Fibroblast of lung (primary cell): ENCODE results near the gene USP53. TPM values are rescaled to one million over a fixed set of nuclear protein-coding genes. Genes with fewer than 3 reads are reported as not detected.

ENCODE experiments used
- DNase-seq, 2 donors: peaks; one replicate each; pipeline versions ENCODE4 v3.0.0 to v3.0.0-alpha.2; 2010; ENCODE audit warnings: low read depth in 2 of 2
- H2AFZ ChIP-seq: 2 replicates; pipeline ENCODE4 v1.5.1; 2012; ENCODE audit warnings: low read length, control low read depth, inconsistent platforms
- H3K27ac ChIP-seq: 2 replicates; pipeline ENCODE4 v1.5.1; 2011; ENCODE audit warnings: low read length, control low read depth; ENCODE audit not compliant: insufficient read depth
- H3K27me3 ChIP-seq: 2 replicates; pipeline ENCODE4 v1.5.1; 2011; ENCODE audit warnings: mild to moderate bottlenecking, low read length; ENCODE audit not compliant: control insufficient read depth, insufficient read depth
- H3K36me3 ChIP-seq: 2 replicates; pipeline ENCODE4 v1.5.1; 2011; ENCODE audit warnings: low read length; ENCODE audit not compliant: control insufficient read depth, insufficient read depth
- H3K4me1 ChIP-seq: 2 replicates; pipeline ENCODE4 v1.5.1; 2011; ENCODE audit warnings: low read length; ENCODE audit not compliant: control insufficient read depth, insufficient read depth; ENCODE audit errors: extremely low read depth
- H3K4me2 ChIP-seq: 2 replicates; pipeline ENCODE4 v1.5.1; 2011; ENCODE audit warnings: low read length, control low read depth; ENCODE audit not compliant: insufficient read depth; ENCODE audit errors: extremely low read depth
- H3K4me3 ChIP-seq, 4 experiments: fragments of 200-600 bp in 1 of 4; sonication (generic) in 1 of 4; replicated peaks in 1 of 4; 2 replicates each; pipeline ENCODE4 v1.5.1; 2011 to 2016; ENCODE audit warnings: low read length in 4 of 4, low read depth in 3 of 4, mild to moderate bottlenecking in 3 of 4, control low read depth in 2 of 4, inconsistent platforms in 1 of 4, mixed read lengths in 1 of 4; ENCODE audit not compliant: insufficient read depth in 1 of 4; ENCODE audit errors: control extremely low read depth in 1 of 4
- H3K79me2 ChIP-seq: 2 replicates; pipeline ENCODE4 v1.5.1; 2012; ENCODE audit warnings: mild to moderate bottlenecking, low read length, inconsistent platforms; ENCODE audit not compliant: control insufficient read depth, insufficient read depth
- H3K9ac ChIP-seq: 2 replicates; pipeline ENCODE4 v1.5.1; 2011; ENCODE audit warnings: mild to moderate bottlenecking, low read length, control low read depth; ENCODE audit not compliant: insufficient read depth
- H3K9me3 ChIP-seq: 2 replicates; pipeline ENCODE4 v1.5.1; 2012; ENCODE audit warnings: low read depth, low read length; ENCODE audit not compliant: control insufficient read depth, insufficient read depth
- H4K20me1 ChIP-seq: 2 replicates; pipeline ENCODE4 v1.5.1; 2011; ENCODE audit warnings: low read length; ENCODE audit not compliant: control insufficient read depth, insufficient read depth; ENCODE audit errors: extremely low read depth
- EZH2 ChIP-seq: IDR thresholded peaks from 2 replicates; pipeline ENCODE4 v1.5.1; 2012; ENCODE audit warnings: low read length, control low read depth, mild to moderate bottlenecking; ENCODE audit errors: missing control alignments
- polyA plus RNA-seq, 2 donors: library from polyadenylated mRNA; depleted of rRNA in 1 of 2; stranded (reverse) in 1 of 2; unstranded in 1 of 2; fragments of >200 nt; gene quantifications; 2 replicates each; pipeline ENCODE4 v1.2.1, GENCODE V29; 2011 to 2012; ENCODE audit warnings: missing spikeins in 1 of 2
- total RNA-seq: library from RNA; depleted of rRNA; stranded (reverse); fragments of >200 nt; gene quantifications from 2 replicates; pipeline ENCODE4 v1.2.1, GENCODE V29; 2014
- TF ChIP-seq, protein P1 (sequence below), 2 donors: IDR thresholded peaks in 1 of 2; conservative IDR thresholded peaks in 1 of 2; 1 replicate in 1 of 2; 2 replicates in 1 of 2; pipeline ENCODE4 v1.5.1; 2011 to 2012; ENCODE audit warnings: low read length in 2 of 2, control low read depth in 1 of 2, inconsistent platforms in 1 of 2, low read depth in 1 of 2, mild to moderate bottlenecking in 1 of 2

USP53 gene
- total and polyA plus RNA-seq, 2 donors (not counting 1 experiment from before 2014, with no cell fraction given), result 55.7 to 102 TPM

GRCh38 chr4:119304431-119304830 is 91.9 kb downstream of the USP53 start:
- TF ChIP-seq, protein P1, sequence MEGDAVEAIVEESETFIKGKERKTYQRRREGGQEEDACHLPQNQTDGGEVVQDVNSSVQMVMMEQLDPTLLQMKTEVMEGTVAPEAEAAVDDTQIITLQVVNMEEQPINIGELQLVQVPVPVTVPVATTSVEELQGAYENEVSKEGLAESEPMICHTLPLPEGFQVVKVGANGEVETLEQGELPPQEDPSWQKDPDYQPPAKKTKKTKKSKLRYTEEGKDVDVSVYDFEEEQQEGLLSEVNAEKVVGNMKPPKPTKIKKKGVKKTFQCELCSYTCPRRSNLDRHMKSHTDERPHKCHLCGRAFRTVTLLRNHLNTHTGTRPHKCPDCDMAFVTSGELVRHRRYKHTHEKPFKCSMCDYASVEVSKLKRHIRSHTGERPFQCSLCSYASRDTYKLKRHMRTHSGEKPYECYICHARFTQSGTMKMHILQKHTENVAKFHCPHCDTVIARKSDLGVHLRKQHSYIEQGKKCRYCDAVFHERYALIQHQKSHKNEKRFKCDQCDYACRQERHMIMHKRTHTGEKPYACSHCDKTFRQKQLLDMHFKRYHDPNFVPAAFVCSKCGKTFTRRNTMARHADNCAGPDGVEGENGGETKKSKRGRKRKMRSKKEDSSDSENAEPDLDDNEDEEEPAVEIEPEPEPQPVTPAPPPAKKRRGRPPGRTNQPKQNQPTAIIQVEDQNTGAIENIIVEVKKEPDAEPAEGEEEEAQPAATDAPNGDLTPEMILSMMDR (conservative IDR thresholded peaks at IDR 0.05 in 1 of 2, IDR thresholded peaks at IDR 0.05 in 1 of 2; ENCODE audit: low read depth in 1 of 2, low read length in 2 of 2), result no peak
- TF ChIP-seq EZH2, result no peak
- no peaks in the 10 kb centered on the region for H4K20me1 ChIP-seq
- no peak overlapping the region for H3K4me3 ChIP-seq

DNA sequence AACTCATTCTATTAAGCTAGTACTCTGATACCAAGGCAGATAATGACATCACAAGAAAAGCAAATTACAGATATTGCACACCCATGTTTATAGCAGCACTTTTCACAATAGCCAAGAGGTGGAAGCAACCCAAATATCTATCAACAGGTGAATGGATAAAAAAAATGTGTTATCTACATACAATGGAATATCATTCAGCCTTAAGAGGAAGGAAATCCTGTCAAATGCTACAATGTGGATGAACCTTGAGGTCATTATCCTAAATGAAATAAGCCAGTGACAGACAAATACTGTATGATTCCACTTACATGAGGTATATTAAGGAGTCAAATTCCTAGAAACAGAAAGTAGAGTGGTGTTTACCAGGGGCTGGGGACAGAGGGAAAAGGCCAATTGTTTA is 95.1 kb downstream of the USP53 start:
- no peak overlapping the region for H3K9ac ChIP-seq
- no peak overlapping the region for H2AFZ ChIP-seq
- H3K4me1 ChIP-seq, result no peaks in the 10 kb centered on the region
- no peaks in the 10 kb centered on the region for H3K9me3 ChIP-seq
- H3K27ac ChIP-seq, result no peak overlapping the region
- no peak for DNase-seq
- H3K4me3 ChIP-seq, result no peak overlapping the region
- no peaks in the 10 kb centered on the region for H4K20me1 ChIP-seq
- H3K36me3 ChIP-seq, result no peaks in the 10 kb centered on the region
- H3K4me2 ChIP-seq, result no peak overlapping the region
- TF ChIP-seq, protein P1 (conservative IDR thresholded peaks at IDR 0.05 in 1 of 2, IDR thresholded peaks at IDR 0.05 in 1 of 2; ENCODE audit: low read depth in 1 of 2, low read length in 2 of 2), result no peak
- no peak for TF ChIP-seq EZH2
- H3K27me3 ChIP-seq, result no peaks in the 10 kb centered on the region
- H3K79me2 ChIP-seq, result no peaks in the 10 kb centered on the region

More at GRCh38 chr4:119304431-119304830, 91.9 kb downstream of the USP53 start:
- Histone ChIP-seq H3K36me3 (no peaks in the 10 kb centered on the region), H2AFZ (no peak overlapping the region), H3K79me2 (peaks cover 5% of the 10 kb centered on the region), H3K9me3 (no peaks in the 10 kb centered on the region), H3K4me2 (no peak overlapping the region), H3K4me1 (peaks cover 3% of the 10 kb centered on the region), H3K9ac (no peak overlapping the region), H3K27ac (no peak overlapping the region), H3K27me3 (no peaks in the 10 kb centered on the region)
- DNase-seq, result no peak

DNA sequence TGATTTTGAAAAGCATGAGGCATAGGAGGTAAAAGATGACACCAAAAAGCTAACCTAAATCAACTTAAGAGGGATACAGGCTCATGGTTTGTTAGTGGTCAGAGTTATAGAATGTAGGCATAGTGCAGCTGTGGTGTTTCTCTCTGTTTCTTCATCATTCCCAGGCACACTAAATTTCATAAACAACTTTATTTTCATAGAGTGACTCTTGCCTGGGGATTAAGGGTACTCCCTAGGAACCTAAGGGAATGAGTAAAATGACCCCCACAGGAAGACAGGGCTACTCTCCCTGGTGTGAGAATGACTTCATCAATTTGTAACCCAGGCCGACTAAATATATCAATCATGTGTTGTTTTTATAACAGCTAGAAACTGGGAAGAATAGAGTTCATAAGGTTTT is 98.3 kb downstream of the USP53 start:
- peak in 1 of 2 donors; percentile 12 for DNase-seq
- no peaks in the 10 kb centered on the region for H3K79me2 ChIP-seq
- H3K4me2 ChIP-seq, result no peak overlapping the region
- H3K36me3 ChIP-seq, result no peaks in the 10 kb centered on the region
- no peak overlapping the region for H3K9ac ChIP-seq
- no peak for TF ChIP-seq EZH2
- TF ChIP-seq, protein P1 (conservative IDR thresholded peaks at IDR 0.05 in 1 of 2, IDR thresholded peaks at IDR 0.05 in 1 of 2; ENCODE audit: low read depth in 1 of 2, low read length in 2 of 2), result no peak
- H4K20me1 ChIP-seq, result no peaks in the 10 kb centered on the region
- H2AFZ ChIP-seq, result no peak overlapping the region
- H3K27ac ChIP-seq, result no peak overlapping the region
- H3K4me3 ChIP-seq, result no peak overlapping the region
- H3K9me3 ChIP-seq, result no peaks in the 10 kb centered on the region
- H3K4me1 ChIP-seq, result peaks cover 5% of the 10 kb centered on the region
- no peaks in the 10 kb centered on the region for H3K27me3 ChIP-seq
